Measurements from ENCODE around the gene CRP.
"Not testable (repeated sequence)": the region's sequence is repeated elsewhere in the genome, so short reads cannot be mapped to it uniquely, and the experiment has no call there.

Gene CRP, protein sequence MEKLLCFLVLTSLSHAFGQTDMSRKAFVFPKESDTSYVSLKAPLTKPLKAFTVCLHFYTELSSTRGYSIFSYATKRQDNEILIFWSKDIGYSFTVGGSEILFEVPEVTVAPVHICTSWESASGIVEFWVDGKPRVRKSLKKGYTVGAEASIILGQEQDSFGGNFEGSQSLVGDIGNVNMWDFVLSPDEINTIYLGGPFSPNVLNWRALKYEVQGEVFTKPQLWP

DNA sequence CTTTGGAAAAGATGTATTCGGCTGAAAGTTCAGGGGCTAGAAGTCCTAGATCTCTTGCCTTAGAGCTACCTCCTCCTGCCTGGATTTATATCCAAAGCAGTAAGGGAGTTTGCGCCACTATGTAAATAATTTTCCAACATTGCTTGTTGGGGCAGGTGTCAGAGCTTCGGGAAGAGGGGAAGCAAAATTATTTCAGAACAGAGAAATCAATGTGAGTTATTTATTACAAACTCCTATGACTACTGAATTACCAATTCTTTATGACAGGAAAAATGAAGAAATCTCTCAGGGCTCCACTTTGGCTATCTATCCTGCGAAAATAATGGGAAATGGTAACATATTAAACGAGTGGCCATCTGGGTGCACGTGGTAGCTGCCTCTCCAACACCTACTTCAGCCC, at the start of gene CRP:
Gene CRP (minus strand): TSS at position 61 of the 400 bp plus-strand sequence. CDS start 104 bp downstream, outside the sequence.
- DNase-seq = no peak

DNA sequence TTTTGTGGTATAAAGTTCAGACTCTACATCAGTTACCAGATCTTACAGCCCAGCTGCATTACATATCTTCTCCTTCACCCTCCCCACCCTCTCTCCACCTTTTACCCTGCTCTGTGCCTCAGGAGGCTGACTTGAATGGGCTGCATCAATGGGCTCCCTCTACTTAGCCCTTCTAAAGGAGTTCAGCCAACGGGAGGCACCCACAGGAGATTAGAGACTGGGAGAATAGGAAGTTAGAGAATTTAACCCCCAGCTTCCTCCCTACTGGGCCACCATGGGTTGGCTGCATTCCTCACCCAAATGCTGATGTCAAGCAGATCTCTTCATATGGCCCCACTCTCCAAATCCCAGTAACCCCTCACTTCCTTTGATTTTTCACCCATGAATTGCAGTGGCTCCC, 49.3 kb upstream of the CRP start:
- DNase-seq = no peak

DNA sequence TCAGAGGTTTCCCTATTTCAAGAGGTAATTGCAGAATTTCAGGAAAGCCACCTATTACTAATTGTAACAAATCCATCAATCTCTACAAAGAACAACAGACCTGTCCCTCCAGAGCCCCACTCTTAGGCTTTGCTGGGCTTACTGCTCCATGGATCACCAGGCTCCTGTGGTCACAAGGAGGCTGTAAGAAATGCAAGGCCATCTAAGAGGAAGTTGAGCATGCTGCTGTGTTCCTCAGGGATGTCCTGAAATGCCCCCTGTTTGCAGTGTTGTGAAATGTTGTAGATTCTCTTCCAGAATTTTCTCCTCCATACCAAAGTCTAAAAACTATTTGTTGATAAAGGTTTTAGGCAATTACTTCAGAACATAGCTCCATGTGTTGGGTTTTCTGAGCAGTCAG, 42.0 kb upstream of the CRP start:
- no peak for DNase-seq

DNA sequence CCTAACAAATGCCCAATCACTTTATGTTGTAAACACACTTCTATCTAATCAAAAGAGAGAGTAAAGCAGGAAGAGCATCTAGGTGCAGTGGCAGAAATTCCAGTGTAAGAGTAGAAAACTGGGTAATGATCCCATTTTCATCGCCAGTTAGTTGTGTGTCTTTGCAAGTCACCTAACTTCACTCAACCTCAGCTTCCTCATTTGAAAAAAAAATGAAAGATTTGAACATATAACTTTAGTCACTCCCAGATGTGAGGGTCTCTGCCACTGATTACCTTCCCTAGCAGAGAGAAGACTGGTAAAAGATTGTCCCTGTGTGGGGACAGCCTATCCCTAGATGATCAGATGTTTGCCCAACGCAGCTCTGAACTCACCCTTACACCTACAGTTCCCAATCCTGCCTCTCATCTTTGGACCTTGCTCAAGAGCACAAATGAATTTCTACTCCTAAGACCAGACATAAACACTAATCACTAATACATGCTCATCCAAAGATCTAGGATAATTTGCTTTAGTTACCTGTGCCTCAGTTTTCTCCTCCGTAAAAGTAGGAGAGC, 41.1 kb upstream of the CRP start:
- DNase-seq = no peak

DNA sequence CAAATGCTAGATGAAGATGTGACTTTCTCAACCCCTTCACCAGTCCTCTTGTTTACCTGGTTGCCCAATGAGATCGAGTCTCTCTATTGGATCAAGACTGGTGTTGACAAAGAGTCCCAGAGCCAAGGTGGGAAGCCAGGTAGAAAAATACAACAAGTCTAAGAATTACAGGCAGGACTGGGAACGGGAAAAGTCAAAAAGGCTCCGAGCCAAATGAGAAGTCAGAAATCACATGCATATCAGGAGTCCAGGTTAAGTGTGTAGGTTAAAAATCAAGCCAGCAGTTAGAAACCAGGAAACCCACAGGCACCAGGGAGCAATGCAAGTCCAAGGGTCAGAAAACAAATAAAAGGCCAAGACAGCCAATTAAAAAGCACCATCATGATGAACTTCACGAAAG, 39.0 kb upstream of the CRP start:
- no peak for DNase-seq

DNA sequence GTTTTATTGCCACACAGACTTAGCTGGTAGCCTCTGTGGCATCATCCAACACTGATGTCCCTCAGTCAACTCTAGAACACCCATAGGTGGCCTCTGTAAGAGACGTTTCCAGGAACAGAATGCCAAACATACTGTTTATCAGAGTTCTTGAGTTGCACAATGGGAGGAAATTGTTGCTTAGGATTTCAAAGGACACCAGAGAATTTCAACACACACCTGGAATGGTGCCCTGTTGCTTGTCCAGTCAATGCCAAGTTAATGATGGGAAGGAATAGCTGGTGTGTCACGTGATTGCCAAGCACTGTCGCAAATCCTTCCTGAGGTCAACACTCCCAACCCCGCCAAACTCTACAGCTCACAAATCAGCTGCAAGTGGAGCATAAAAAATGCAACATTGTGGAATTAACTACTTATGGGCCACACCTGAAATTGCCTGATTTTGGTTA, 37.8 kb upstream of the CRP start:
- no peak for DNase-seq

DNA sequence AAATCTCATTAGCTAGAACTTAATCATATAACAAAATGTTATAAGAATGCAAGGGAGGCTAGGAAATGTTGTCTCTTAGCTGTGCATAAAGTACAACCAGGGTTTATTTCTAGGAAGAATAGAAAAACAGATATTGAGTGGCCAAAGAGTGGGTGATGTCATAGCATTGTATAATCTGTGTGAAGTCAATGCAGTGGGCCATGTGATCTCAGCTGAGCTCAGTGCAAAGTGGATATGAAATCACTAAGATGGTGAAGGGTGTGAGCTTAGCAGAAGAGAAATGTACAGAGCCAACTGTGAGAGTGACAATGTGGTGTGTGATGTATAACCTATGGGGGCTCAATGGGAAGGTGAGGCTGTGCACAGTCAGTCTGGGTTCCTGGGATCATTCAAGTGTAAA, 36.6 kb upstream of the CRP start:
- no peak for DNase-seq

DNA sequence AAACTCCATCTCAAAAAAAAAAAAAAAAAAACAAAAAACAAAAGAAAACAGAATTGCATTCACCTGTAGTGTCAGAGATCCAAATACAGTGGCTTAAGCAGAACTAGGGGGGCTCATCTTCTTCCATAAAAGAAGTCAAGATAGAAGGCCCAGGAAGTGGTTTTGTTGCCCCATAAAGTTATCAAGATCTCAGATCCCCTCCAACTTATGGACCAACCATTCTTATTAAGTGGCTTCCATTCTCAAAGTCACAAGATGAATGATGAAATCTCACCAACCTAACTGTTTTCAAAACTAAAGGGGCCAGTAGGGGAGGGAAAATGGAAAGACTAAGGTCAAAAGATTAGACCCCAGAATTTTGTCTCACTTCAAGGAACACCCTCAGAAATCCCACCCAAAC, 36.2 kb upstream of the CRP start:
- no peak for DNase-seq

DNA sequence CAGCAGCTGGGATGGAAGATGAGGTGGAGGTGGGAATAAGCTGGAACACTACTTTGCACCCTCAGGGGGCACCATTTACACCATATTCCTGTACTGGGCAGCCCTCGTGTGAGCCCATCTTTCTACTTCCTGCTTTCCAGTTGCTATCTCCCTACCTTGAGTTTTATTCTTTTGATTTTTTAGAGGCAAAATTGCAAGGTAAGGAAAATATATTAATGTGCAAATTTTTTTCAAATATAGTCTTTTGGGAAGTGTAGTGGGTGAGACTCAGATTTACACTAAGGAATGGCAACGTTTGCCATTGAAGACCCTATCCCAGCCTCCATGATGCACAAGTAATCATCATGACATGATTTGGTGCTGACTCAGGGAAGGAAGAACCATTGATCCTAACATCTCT, 35.2 kb upstream of the CRP start:
- DNase-seq = no peak

DNA sequence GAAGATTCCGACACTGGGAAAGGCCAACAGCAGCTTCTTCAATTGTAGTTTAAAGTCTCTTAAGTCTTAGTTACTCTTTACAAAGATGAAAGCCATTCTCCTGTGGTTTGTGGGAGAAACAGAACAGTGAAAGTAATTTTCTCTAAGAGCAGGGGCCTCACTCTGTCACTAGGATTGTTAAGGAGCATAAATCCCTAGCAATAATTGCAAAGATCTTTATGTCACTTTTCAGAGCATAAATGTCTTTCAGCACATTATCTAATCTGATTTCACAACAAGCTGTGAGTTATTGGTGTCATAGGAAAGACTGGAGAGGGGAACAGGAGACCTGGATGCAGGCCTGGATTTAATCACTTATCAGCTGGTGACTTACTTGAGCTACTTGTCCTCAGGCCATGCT, 34.0 kb upstream of the CRP start:
- DNase-seq = no peak

DNA sequence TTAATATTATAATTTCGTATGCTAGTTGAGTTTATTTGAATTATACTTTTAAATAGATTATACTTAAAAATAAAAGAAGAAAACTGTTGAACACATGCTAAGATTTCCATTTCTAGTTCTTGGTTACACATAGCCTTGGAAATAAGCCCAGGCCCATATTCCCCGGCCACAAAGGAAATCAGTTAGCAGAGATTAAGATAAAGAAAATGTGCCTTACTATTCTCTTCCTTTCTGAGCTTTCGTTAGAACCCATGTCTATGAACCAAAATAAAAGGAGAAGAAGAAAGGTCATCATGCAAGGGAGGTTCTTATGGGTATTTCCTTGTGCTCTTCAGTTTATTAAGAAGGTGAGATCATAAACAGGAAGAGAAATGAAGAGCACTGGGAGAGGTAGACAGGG, 32.3 kb upstream of the CRP start:
- no peak for DNase-seq

DNA sequence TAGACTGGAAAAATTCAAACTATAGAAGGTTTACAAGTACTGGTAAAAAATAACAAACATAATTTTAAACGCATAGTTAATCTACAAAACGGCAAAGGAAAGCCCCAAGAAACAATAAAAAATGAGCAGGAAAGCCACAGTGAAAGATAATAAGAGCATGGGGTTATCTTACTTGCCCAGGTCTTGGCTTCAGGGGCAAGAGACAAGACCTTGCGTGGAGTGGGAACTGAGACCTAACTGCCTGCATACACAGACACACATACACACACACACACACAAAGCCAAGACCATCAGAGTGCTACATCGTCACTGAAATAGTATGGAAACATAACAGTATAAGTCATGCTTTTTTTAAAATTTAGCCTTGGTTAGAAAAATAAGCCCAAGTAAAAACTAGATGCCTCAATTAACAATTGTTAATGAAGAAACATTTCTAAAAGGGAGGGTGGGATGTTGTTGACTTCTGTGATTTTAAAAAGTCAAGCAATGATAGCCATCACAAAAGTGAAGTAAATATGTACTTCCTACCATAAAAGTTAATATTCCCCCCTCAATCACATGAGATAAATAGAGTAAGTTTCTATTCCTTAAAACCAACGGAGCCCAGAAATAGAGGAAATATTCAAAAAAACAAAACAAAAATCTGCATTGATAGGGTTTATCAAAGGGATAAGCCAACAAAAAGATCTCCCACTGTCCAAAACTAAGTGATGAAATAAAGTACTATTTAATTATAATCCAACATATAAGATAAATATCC, 29.4 kb upstream of the CRP start:
- no peak for DNase-seq

DNA sequence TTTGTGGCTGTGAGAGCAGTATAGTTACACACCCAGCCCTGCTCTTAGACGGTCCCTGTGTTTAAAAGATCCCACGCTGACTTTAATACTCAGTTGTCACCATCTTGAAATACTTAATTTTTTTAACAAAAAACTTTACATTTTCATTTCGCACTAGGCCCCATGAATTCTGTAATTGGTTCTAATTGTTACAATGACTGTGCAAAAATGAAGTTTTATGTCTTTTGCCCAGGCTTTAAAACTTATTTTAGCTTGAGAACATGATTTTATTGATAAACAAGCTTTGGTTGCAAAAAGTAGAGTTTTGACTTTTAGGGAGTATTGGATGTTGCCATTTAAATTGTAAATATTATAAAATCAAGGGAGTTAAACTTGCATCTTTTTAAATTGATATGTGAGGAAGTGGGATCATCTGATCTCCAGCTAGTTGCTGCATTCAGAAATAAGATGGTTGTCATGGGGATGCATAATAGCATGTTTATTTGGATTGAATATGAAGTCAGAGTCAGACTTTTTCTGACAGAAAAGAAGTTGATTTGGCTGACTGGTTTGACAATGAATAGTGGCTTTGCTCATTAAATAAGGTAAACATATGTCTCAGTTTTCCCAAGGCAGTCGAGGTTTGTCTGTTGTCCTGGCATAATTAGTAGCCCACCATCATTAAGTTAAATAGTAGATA, 23.0 kb upstream of the CRP start:
- DNase-seq = no peak

DNA sequence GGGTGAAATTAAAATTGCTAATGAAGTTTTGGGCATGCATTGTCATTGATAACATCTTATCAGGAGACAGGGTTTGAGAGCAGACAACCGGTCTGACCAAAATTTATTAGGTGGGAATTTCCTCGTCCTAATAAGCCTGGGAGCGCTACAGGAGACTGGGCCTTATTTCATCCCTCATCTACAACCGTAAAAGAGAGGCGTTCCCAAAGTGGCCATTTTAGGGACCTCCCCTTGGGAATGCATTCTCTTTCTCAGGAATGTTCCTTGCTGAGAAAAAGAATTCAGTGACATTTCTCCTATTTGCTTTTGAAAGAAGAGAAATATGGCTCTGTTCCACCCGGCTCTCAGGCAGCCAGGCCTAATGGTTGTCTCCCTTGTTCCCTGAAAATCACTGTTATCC, 8.8 kb upstream of the CRP start:
- DNase-seq = not testable (repeated sequence)

DNA sequence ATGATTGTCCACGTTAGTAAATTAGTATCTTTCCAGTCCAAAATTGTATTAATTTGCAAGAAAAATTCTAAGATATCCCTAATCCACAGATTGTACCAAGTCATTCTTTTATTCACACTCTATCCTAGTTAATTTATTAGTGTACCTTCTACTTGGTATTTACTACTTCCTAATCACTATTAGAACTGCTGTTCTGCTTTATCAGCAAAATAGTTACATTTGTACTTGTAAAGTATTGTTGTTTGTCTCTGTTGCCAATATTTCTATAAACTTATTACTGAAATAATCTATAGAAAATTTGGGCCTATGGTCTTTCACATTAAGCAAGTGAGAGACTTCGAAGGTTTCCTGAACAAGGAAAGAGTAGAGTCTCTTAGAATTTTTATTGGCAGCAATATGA, 5.6 kb upstream of the CRP start:
- no peak for DNase-seq

DNA sequence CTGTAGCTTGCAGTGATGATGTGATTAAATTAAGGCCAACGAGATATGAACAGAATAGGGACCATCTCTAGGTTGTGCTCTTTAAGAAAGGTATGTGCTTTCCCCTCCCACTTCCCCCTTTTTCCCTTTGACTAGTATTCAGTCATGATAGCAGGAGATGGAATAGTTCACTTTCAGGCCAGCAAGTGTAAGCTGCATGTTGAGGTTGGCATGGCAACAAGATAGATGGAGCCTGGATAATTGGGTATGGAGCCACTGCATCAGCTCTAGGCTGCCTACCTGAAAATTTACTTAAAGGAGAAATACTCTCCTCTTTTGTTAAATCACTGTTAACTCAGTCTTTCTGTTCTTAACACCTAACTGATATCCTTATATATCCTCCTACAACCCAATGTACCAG, 1.5 kb upstream of the CRP start:
- no peak for DNase-seq

DNA sequence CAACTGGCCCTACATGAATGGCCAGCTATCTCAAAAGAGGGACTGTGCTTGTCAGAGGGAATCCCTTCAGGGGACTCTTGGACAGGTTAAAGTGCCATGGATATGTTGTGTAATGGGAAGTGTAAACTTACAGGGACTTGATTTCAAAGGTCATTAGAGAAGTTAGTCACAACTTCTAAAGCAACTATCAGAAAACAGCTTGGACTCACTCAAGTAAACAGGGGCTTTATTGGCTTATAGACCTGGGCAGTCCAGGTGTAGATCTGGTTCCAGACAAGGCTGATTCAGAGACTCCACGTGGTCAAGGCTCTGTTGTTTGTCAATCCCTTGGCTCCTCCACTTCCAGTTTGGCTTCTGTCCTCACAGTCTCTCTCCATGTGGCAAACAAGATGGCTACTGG, 2.3 kb downstream of the CRP start:
- no peak for DNase-seq

DNA sequence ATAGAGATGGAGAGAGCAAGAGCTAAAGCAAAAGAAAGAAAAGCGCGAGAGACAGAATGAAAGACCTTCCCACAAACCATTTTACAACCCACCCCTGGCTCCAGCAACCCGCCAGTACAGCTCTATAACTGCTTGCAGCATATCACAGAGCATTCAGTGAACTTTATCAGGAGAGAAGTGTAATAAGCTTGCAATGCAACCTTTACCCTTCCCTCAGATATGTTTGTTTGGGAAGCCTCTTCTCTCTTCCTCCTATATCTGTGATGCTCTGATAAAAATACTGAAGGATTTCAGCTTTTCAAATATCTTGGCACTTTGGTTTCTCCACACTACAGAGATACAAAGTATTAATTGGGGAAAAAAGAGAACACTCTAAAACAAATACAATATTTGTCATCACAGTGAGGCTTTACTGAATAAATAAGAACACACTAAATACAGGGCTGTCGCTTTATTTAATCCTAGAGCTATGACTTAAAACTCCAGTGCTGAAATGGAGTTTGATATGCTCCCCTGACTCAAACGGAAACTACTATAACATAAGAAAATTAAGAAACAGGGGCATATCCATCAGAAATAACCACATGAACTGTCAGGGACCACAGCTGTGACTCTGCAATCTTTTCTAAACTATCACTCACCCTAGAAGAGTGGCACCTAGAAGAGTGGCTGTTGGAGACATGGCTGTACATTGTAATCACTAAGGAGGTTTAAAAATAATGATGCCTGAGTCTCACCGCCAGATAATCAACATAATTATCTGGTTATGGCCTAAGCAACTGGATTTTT, 6.7 kb downstream of the CRP start:
- DNase-seq = no peak

DNA sequence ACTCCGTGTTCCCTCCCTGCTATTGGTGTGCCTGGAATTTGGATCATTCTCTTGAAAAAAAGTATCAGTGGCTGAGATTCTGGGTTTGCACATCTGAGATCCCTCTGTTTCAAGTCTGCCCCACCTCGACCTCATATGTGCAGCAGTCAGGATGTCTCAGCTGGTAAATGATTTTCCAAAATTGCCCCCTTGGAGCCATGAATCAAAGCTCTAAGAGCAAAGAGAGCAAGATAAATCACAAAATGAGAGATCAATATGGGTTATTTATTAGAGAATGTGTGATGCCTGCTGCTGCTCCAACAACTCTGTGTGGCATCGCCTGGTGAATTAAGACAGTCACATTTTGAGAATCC, 8.5 kb downstream of the CRP start:
- no peak for DNase-seq

DNA sequence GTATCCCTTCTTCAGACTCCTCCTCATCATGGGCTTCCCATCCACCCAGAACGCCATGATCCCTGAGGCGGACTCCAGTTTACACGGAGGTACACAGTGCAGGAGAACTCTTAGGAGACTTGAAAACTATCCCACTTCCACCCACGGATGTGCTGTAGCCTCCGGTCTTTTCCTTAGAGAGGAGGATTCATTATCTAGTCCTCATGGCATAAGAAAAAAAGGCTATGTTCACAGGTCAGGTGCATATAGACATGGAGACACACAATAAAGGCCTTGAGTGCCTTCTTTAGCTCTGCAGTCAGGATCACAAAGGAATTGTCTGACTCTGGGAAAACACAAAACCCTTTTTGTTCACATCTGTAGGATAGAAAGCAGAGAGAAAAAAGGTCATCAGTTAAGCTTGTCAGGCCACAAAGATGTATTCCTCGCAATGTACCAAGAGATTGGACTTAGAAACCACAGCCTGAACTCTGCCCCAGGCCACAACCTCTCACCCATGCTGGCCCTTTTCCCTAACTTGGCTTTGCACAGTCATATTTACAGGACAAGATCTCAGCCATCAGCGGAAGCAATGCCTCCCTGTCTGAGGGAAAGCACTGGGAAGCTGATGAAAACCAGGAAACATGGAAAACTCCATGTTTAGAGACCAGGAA, 9.0 kb downstream of the CRP start:
- DNase-seq = no peak

DNA sequence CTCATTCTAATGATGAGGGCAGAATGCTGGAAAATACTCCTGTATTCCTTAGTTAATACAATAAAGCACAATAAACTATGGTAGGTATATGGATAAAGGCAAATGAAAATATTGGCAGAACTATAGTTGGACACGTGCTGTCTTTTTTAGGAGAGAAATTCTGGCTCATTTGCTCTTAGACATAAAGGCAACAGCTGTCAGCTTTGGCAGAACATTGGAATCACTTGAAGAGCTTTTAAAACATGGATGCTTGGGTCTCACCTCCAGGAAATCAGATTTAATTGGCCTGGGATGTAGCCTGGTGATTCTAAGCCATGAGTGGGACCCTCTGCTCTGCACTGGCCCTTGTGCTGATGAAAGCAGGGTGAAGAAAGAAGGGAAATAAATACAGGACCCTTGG, 9.9 kb downstream of the CRP start:
- DNase-seq = no peak

DNA sequence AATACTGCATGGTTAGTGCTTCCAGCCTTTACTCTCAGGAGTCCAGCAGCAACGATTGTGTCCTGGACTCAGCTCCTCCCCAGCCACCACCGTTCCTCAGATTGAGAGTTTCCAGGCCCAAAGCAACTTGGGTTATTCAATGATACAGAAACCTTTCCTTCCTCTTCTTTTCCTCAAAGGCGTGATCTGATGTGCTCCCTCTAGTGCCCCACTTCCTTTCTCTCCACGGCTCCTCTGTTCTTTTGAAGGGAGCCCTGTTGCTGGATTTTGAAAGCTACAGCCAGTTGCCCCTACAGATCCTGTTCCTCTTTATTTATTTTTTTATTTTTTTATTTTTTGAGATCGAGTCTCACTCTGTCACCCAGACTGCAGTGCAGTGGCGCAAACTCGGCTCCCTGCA, 14.1 kb downstream of the CRP start:
- DNase-seq = no peak

DNA sequence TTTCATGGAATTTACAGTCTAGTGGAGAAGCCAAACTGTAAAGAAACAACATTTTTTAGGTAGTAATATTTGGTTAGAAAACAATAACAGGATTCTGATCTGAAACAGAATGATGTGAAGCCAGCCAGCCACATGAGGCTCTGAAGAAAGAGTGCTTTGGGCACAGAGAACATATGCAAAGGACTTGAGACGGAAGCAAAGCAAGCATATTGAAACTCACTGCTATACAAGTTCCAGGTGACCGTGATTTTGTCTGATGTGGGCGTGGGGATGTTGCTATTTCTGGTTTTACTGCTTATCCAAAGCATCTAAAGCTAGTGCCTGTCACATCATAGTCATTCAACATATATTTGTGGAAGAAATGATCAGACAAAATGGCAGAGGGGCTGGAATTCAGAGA, 14.7 kb downstream of the CRP start:
- DNase-seq = no peak
